Measurements from ENCODE around the gene RFTN1.

Gene RFTN1

DNA sequence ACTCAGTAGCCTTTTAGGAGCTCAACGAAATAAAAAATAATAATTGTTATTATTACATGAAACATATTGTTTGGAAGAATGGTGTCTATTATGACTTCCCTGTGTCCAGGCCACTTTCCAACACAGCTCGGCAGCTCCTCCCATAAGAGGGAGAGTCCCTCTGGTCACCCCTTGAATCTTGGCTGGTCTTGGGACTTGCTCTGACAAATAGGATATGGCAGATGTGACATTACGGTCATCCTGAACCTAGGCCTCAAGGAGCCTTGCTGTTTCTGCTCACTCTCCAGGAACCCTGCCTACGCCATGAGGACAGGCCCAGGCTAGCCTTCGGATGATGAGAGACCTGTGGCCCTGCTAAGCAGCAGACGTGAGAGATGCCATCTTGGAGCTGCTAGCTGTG is 176.7 kb downstream of the RFTN1 start:
- no peak for DNase-seq (ENCODE audit: low read depth in 2 of 2)
- H3K4me3 ChIP-seq (replicated peaks in 1 of 2; ENCODE audit: low read depth in 2 of 2, low read length in 2 of 2) = no peak overlapping the region
- TF ChIP-seq, protein P1, sequence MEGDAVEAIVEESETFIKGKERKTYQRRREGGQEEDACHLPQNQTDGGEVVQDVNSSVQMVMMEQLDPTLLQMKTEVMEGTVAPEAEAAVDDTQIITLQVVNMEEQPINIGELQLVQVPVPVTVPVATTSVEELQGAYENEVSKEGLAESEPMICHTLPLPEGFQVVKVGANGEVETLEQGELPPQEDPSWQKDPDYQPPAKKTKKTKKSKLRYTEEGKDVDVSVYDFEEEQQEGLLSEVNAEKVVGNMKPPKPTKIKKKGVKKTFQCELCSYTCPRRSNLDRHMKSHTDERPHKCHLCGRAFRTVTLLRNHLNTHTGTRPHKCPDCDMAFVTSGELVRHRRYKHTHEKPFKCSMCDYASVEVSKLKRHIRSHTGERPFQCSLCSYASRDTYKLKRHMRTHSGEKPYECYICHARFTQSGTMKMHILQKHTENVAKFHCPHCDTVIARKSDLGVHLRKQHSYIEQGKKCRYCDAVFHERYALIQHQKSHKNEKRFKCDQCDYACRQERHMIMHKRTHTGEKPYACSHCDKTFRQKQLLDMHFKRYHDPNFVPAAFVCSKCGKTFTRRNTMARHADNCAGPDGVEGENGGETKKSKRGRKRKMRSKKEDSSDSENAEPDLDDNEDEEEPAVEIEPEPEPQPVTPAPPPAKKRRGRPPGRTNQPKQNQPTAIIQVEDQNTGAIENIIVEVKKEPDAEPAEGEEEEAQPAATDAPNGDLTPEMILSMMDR (IDR thresholded peaks at IDR 0.05; ENCODE audit: low read depth, low read length) = no peak

DNA sequence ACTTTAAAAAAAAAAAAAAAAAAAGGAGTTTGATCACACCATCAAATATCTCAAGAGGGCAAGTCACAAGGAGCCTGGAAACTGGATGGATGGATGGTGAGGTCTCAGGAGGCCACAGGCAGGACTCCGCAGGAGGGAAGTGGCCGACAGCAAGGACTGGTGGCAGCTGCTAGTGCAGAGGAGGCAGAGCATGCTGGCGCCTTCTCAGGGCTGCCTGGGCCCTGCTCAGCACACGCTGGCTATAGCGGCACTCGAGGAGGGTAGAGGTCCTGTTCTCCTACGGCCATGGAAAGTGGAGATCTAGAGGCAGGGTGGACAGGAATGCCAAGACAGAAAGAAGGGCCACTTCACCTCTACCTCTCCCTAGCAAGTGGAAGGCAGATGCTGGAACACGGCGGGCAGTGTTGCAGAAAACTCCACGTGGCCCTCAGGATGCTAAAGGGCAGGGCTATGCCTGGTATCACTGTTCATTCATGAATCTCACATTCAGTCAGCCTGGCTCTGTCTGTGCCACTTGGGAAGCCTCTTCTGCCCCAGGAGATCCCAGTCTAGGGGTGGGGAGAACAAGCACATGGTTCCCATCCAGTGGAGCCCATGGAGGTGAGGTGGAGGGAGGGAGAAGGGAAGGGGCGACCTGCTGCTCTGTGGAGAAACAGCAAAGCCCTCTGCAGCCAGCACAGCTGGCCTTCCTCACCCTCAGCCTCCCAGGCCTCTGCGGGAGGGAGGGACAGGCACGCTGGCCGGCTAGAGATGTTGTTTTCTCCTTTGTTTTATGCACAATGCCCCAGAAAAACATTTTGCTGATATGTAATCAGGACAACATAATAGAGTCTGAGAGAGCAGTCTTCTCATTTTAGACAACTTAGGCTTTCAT is 177.5 kb downstream of the RFTN1 start:
- no peak overlapping the region for H3K4me3 ChIP-seq (replicated peaks in 1 of 2; ENCODE audit: low read depth in 2 of 2, low read length in 2 of 2)
- no peak for DNase-seq (ENCODE audit: low read depth in 2 of 2)
- TF ChIP-seq, protein P1 (IDR thresholded peaks at IDR 0.05; ENCODE audit: low read depth, low read length) = no peak

DNA sequence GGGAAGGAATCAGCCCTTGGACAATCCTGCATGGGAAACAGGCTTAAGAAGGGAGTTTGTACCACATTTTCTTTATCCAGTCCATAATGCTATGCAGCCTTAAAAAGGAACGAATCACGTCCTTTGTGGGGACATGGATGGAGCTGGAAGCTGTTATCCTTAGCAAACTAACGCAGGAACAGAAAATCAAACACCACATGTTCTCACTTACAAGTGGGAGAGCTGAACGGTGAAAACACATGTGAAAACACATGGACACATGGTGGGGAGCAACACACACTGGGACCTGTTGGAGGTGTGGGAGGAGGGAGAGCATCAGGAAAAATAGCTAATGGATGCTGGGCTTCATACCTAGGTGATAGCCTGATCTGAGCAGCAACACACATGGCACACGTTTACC is 178.2 kb downstream of the RFTN1 start:
- no peak for DNase-seq (ENCODE audit: low read depth in 2 of 2)
- TF ChIP-seq, protein P1 (IDR thresholded peaks at IDR 0.05; ENCODE audit: low read depth, low read length) = no peak
- no peak overlapping the region for H3K4me3 ChIP-seq (replicated peaks in 1 of 2; ENCODE audit: low read depth in 2 of 2, low read length in 2 of 2)

DNA sequence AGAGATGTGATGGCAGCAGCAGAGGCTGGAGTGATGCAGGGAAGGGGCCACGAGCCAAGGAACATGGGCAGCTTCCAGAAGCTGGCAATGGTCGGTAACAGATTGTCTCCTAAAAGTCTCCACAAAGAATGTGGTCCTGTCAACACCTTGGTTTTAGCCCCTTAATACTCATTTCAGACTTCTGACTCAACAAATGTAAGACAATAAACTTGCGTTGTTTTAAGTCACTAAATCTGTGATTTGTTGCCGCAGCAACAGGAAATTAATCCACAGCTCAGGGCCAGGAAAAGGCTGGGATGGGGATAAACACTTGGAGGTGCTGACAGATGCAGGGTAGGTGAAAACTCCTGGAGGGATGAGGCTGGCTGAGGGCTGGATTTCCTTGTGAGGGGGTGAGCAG is 178.6 kb downstream of the RFTN1 start:
- peak; percentile 84 to 87 for DNase-seq (ENCODE audit: low read depth in 2 of 2)
- no peak overlapping the region for H3K4me3 ChIP-seq (replicated peaks in 1 of 2; ENCODE audit: low read depth in 2 of 2, low read length in 2 of 2)
- TF ChIP-seq, protein P1 (IDR thresholded peaks at IDR 0.05; ENCODE audit: low read depth, low read length) = no peak

DNA sequence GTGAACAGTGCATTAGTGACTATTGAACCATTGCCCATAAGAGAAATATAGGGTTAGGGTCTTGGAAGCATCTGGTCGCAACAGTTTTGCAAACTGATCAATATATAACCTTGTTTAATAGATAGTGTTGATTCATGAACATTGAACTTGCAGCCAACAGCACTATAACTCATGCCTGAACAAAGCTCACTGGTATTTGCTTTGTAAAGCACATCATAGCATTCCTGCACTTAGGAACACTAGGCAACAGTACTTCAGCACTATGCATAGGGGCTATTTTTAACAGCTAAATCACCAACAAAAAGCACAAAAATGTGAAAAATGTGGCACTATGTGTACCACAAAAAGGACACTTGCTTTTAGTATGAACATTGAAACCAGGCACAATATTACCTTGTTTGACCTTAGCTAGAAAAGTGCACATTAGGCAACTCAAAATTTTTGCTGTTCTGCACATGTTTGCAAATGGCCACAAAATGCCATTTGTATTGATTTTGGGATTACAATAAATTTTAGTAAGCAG is 180.5 kb downstream of the RFTN1 start:
- peak; percentile 63 to 66 for DNase-seq (ENCODE audit: low read depth in 2 of 2)
- TF ChIP-seq, protein P1 (IDR thresholded peaks at IDR 0.05; ENCODE audit: low read depth, low read length) = no peak
- no peak overlapping the region for H3K4me3 ChIP-seq (replicated peaks in 1 of 2; ENCODE audit: low read depth in 2 of 2, low read length in 2 of 2)

DNA sequence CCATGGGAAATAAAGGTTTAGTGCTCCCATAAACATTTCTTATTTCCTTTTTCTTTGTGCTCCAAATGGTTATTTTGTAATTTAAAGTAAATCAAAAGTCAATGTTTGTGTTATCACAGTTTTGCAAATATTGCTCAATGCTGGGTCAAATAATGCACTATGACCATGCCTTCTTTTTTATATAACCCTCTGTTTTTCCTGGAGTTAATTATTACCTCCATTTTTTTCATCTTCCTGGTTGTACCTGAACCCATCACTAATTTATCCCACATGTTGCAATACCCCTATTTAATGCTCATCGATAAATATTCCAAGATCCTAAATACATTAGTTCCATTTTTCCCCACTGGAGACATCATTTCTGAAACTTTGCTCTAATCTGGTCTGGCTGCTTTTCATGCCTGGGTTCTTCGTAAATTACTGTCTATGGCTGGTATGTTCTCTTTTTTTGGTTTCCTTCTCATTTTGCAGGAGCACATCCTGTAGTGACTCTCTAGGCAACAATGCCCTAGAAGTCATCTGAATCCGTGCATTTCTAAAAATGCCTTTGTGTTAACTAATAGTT is 182.1 kb downstream of the RFTN1 start:
- TF ChIP-seq, protein P1 (IDR thresholded peaks at IDR 0.05; ENCODE audit: low read depth, low read length) = no peak
- DNase-seq (ENCODE audit: low read depth in 2 of 2) = no peak
- H3K4me3 ChIP-seq (replicated peaks in 1 of 2; ENCODE audit: low read depth in 2 of 2, low read length in 2 of 2) = no peak overlapping the region
